ENCODE data around the gene CCDC102A. TPM values are rescaled to one million over a fixed set of nuclear protein-coding genes. Genes with fewer than 3 reads are reported as not detected.

The CCDC102A gene
- total and polyA plus RNA-seq, 9 of the 15 experiments (the other 6 are each of a cell fraction or from before 2014, with no cell fraction given) = 0.03 to 4.9 (median 1.4) TPM

GRCh38 chr16:57507136-57508034 is 29.0 kb downstream of the CCDC102A start:
- ATAC-seq = no peak
- FAIRE-seq = no peak

More at GRCh38 chr16:57507136-57508034, 29.0 kb downstream of the CCDC102A start:
- Histone ChIP-seq H3K36me3 (ENCODE audit: control insufficient read depth, insufficient read depth, low read length) (no peaks in the 10 kb centered on the region), H3K4me3 (no peak overlapping the region), H3K27me3 (ENCODE audit: control insufficient read depth in 2 of 2, insufficient read depth in 2 of 2, low read length in 2 of 2) (peaks cover 0 to 31% of the 10 kb centered on the region in 2 experiments; a peak in 3 of 5 replicates), H3K9me1 (ENCODE audit: control insufficient read depth, insufficient read depth, low read length) (no peaks in the 10 kb centered on the region), H3K79me2 (ENCODE audit: control insufficient read depth, insufficient read depth, low read length) (no peaks in the 10 kb centered on the region), H3K9ac (ENCODE audit: insufficient read depth in 1 of 2, low read depth in 2 of 2, low read length in 2 of 2) (peak overlapping the region in 1 of 2 experiments; percentile 69; a peak in 1 of 4 replicates), H3K4me1 (replicated peaks in 1 of 2; ENCODE audit: control insufficient read depth in 2 of 2, insufficient read depth in 2 of 2, low read length in 2 of 2) (peaks cover 0 to 5% of the 10 kb centered on the region in 2 experiments; a peak in 2 of 5 replicates), H3K4me2 (ENCODE audit: insufficient read depth, low read length) (no peak overlapping the region), H2AFZ (ENCODE audit: low read depth, low read length) (no peak overlapping the region), H4K20me1 (replicated peaks; ENCODE audit: control insufficient read depth, insufficient read depth, low read length) (0 out of 2 replicates have a peak, but pooled peaks cover 3% of the 10 kb centered on the region), H3K9me3 (replicated peaks; ENCODE audit: control insufficient read depth, insufficient read depth, low read depth, low read length) (no peaks in the 10 kb centered on the region), H3K27ac (ENCODE audit: extremely low read depth, low read depth, low read length) (no peak overlapping the region)
- POLR2A ChIA-PET = interaction anchor here (0.6 to 0.9 kb wide), 4 partner anchors 9 to 23 kb away, joined by 3 to 4 read pairs (median 4); no protein-coding TSS in a partner anchor
- 6% methylated on average over 9 of the region's 13 CpGs for WGBS (ENCODE audit: insufficient coverage, low coverage, missing lambda C conversion rate)
- BruUV-seq (replicated peaks) = no TSS peak
- in situ Hi-C loops (cut with MboI) (no loop called here), intact Hi-C loops (cut with micrococcal nuclease) (no loop called here)
- no peak for DNase-seq (ENCODE audit: extremely low read depth in 1 of 4, low spot score in 3 of 4)
- no peak for TF ChIP-seq ZNF140 (CRISPR knock-in tag; IDR thresholded peaks at IDR 0.05)
- TF ChIP-seq ZNF740 (CRISPR knock-in tag; IDR thresholded peaks at IDR 0.05) = no peak
- TF ChIP-seq ZNF740 (tag; IDR thresholded peaks at IDR 0.05) = no peak
- TF ChIP-seq EGR1 (conservative IDR thresholded peaks at IDR 0.05) = no peak
- TF ChIP-seq ZNF197 (CRISPR knock-in tag; IDR thresholded peaks at IDR 0.05; ENCODE audit: low read depth) = no peak
- TF ChIP-seq KLF13 (tag; IDR thresholded peaks at IDR 0.05; ENCODE audit: borderline replicate concordance, low read depth) = no peak
- TF ChIP-seq RBM17 (IDR thresholded peaks at IDR 0.05; ENCODE audit: borderline replicate concordance, low read depth, low read length) = no peak
- no peak for TF ChIP-seq GABPB1 (CRISPR knock-in tag; IDR thresholded peaks at IDR 0.05)
- TF ChIP-seq, protein P1, sequence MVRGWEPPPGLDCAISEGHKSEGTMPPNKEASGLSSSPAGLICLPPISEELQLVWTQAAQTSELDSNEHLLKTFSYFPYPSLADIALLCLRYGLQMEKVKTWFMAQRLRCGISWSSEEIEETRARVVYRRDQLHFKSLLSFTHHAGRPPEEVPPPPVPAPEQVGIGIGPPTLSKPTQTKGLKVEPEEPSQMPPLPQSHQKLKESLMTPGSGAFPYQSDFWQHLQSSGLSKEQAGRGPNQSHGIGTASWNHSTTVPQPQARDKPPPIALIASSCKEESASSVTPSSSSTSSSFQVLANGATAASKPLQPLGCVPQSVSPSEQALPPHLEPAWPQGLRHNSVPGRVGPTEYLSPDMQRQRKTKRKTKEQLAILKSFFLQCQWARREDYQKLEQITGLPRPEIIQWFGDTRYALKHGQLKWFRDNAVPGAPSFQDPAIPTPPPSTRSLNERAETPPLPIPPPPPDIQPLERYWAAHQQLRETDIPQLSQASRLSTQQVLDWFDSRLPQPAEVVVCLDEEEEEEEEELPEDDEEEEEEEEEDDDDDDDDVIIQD (CRISPR knock-in tag; IDR thresholded peaks at IDR 0.05) = no peak
- TF ChIP-seq JUN (IDR thresholded peaks at IDR 0.05; ENCODE audit: borderline replicate concordance, low read depth, low read length) = no peak
- no peak for TF ChIP-seq JUN (CRISPR knock-in tag; IDR thresholded peaks at IDR 0.05; ENCODE audit: borderline replicate concordance)
- no peak for TF ChIP-seq NCOA2 (IDR thresholded peaks at IDR 0.05; ENCODE audit: partially characterized antibody in 2 of 2)
- no peak for TF ChIP-seq SMARCB1 (IDR thresholded peaks at IDR 0.05; ENCODE audit: insufficient read length, low read depth)
- TF ChIP-seq ZFP91 (CRISPR knock-in tag; IDR thresholded peaks at IDR 0.05) = no peak
- no peak for TF ChIP-seq NCOA4 (IDR thresholded peaks at IDR 0.05; ENCODE audit: partially characterized antibody)
- CTCF ChIA-PET (ENCODE audit: low intra/inter-chr PET ratio) = no interaction called here

All from K562 (cell line).